ENCODE results near the gene SUN2.

The SUN2 gene

GRCh38 chr22:38715176-38715764 is 40.5 kb downstream of the SUN2 start:
- no peak for DNase-seq

GRCh38 chr22:38713921-38714320 is 41.9 kb downstream of the SUN2 start:
- no peak for DNase-seq

- DNase-seq, result no peak
Observed at GRCh38 chr22:38712486-38713207, 43.2 kb downstream of the SUN2 start.

GRCh38 chr22:38710866-38711265 is 44.9 kb downstream of the SUN2 start:
- DNase-seq, result no peak

GRCh38 chr22:38710351-38710750 is 45.4 kb downstream of the SUN2 start:
- no peak for DNase-seq

GRCh38 chr22:38709306-38709705 is 46.5 kb downstream of the SUN2 start:
- DNase-seq, result no peak

- DNase-seq, result no peak
Observed at GRCh38 chr22:38707984-38708383, 47.8 kb downstream of the SUN2 start.

GRCh38 chr22:38707346-38707745 is 48.5 kb downstream of the SUN2 start:
- no peak for DNase-seq

- DNase-seq, result no peak
Observed at GRCh38 chr22:38706901-38707195, 49.0 kb downstream of the SUN2 start.

GRCh38 chr22:38706101-38706900 is 49.5 kb downstream of the SUN2 start:
- DNase-seq, result peak; percentile 42

- DNase-seq, result peak; percentile 95
Observed at GRCh38 chr22:38705235-38706100, 50.3 kb downstream of the SUN2 start, which contains the start of gene GTPBP1. TSS of gene GTPBP1 (plus strand) at chr22:38705944. CDS start at chr22:38705956, 12 bp downstream.

- DNase-seq, result no peak
Observed at GRCh38 chr22:38704654-38705234, 51.1 kb downstream of the SUN2 start.

GRCh38 chr22:38700789-38701628 is 54.8 kb downstream of the SUN2 start, which contains the start of gene JOSD1:
TSS of gene JOSD1 (minus strand) at chr22:38700943. CDS start at chr22:38699987, 956 bp downstream.
- peak; percentile 89 for DNase-seq

- no peak for DNase-seq
Observed at GRCh38 chr22:38700270-38700788, 55.5 kb downstream of the SUN2 start.

- DNase-seq, result no peak
Observed at GRCh38 chr22:38699784-38700183, 56.0 kb downstream of the SUN2 start.

GRCh38 chr22:38699143-38699542 is 56.7 kb downstream of the SUN2 start:
- DNase-seq, result no peak

- no peak for DNase-seq
Observed at GRCh38 chr22:38698407-38699094, 57.2 kb downstream of the SUN2 start.

- DNase-seq, result no peak
Observed at GRCh38 chr22:38697425-38698089, 58.2 kb downstream of the SUN2 start.

- DNase-seq, result peak; percentile 17
Observed at GRCh38 chr22:38696606-38697424, 59.0 kb downstream of the SUN2 start.

All from NK-92 treated with Interleukin-12 subunit alpha and Interleukin-12 subunit beta, amount 100 ng/mL, for 24 hours (cell line).